IMR-90 (cell line): ENCODE results near the gene RBKS. TPM values are rescaled to one million over a fixed set of nuclear protein-coding genes. Genes with fewer than 3 reads are reported as not detected.

Experiments
- ATAC-seq: fragments of 200-7000 bp; cut with Tn5 transposase; 2 replicates; pipeline ENCODE4 v1.9.1; 2020; ENCODE audit warnings: low read depth, mild to moderate bottlenecking, moderate library complexity
- BruUV-seq: library from RNA; stranded (reverse); fragments of 400-500 nt; replicated peaks from 2 replicates; lab custom pipeline; 2021; lab: Mats Ljungman, UMichigan
- CTCF ChIA-PET: fragments of 300-600 bp; formaldehyde crosslinking; extraction: SDS; loops from one replicate; lab custom pipeline; 2021; ENCODE audit warnings: antibody characterized with exemption; lab: Yijun Ruan, JAX
- POLR2A ChIA-PET: fragments of 300-600 bp; sonication (Branson Sonifier 250); formaldehyde crosslinking; loops from one replicate; lab custom pipeline; 2022; ENCODE audit warnings: antibody characterized with exemption; ENCODE audit not compliant: unreplicated experiment; lab: Charles Lee
- DNase-seq: peaks from one replicate; pipeline ENCODE4 v3.0.0; 2013
- H2AFZ ChIP-seq: replicated peaks from 2 replicates; pipeline ENCODE3; 2013; ENCODE audit warnings: low read length, mild to moderate bottlenecking; ENCODE audit not compliant: poor library complexity
- H2AK5ac ChIP-seq: 2 replicates; pipeline ENCODE4 v1.6.1; 2013; ENCODE audit warnings: low read depth, low read length, inconsistent platforms
- H2AK9ac ChIP-seq: replicated peaks from 2 replicates; pipeline ENCODE3; 2013; ENCODE audit warnings: mild to moderate bottlenecking, low read depth, low read length, moderate library complexity; ENCODE audit not compliant: poor library complexity
- H2BK120ac ChIP-seq: 2 replicates; pipeline ENCODE4 v1.6.1; 2013; ENCODE audit warnings: low read depth, low read length, inconsistent platforms
- H2BK15ac ChIP-seq: 3 replicates; pipeline ENCODE4 v1.6.1; 2013; ENCODE audit warnings: low read depth, low read length, inconsistent platforms
- H2BK20ac ChIP-seq: 2 replicates; pipeline ENCODE4 v1.6.1; 2013; ENCODE audit warnings: low read depth, mild to moderate bottlenecking, inconsistent platforms, low read length, moderate library complexity
- H2BK5ac ChIP-seq: 2 replicates; pipeline ENCODE4 v1.6.1; 2013; ENCODE audit warnings: mild to moderate bottlenecking, low read depth, low read length, inconsistent platforms; ENCODE audit not compliant: poor library complexity, severe bottlenecking
- H3K14ac ChIP-seq: replicated peaks from 2 replicates; pipeline ENCODE4 v1.6.1; 2013; ENCODE audit warnings: low read depth, low read length, inconsistent platforms
- H3K18ac ChIP-seq: 2 replicates; pipeline ENCODE4 v1.6.1; 2013; ENCODE audit warnings: low read depth, low read length, control low read depth
- H3K23ac ChIP-seq: 2 replicates; pipeline ENCODE4 v1.6.1; 2013; ENCODE audit warnings: low read depth, low read length, inconsistent platforms
- H3K27ac ChIP-seq: 2 replicates; pipeline ENCODE4 v1.5.1; 2013; ENCODE audit warnings: mild to moderate bottlenecking, control low read depth, low read length; ENCODE audit not compliant: insufficient read depth
- H3K27me3 ChIP-seq: 2 replicates; pipeline ENCODE4 v1.6.1; 2013; ENCODE audit warnings: low read length; ENCODE audit not compliant: control insufficient read depth, insufficient read depth
- H3K36me3 ChIP-seq: 2 replicates; pipeline ENCODE4 v1.6.1; 2013; ENCODE audit warnings: low read length, mixed read lengths; ENCODE audit not compliant: control insufficient read depth, insufficient read depth
- H3K4ac ChIP-seq: 2 replicates; pipeline ENCODE4 v1.6.1; 2013; ENCODE audit warnings: low read depth, low read length, inconsistent platforms
- H3K4me1 ChIP-seq: 2 replicates; pipeline ENCODE4 v1.6.1; 2013; ENCODE audit warnings: low read length, mixed read lengths; ENCODE audit not compliant: control insufficient read depth, insufficient read depth
- H3K4me2 ChIP-seq: 2 replicates; pipeline ENCODE4 v1.6.1; 2013; ENCODE audit warnings: low read depth, mild to moderate bottlenecking, control low read depth, low read length, moderate library complexity
- H3K4me3 ChIP-seq: 2 replicates; pipeline ENCODE4 v1.5.1; 2013; ENCODE audit warnings: low read depth, mild to moderate bottlenecking, control low read depth, low read length, moderate library complexity; ENCODE audit not compliant: insufficient read depth
- H3K56ac ChIP-seq: 2 replicates; pipeline ENCODE4 v1.6.1; 2013; ENCODE audit warnings: low read length, inconsistent platforms; ENCODE audit not compliant: insufficient read depth; ENCODE audit errors: extremely low read depth
- H3K79me1 ChIP-seq, 2 experiments: 2 replicates each; pipeline ENCODE4 v1.6.1; 2013; ENCODE audit warnings: low read length in 2 of 2, inconsistent platforms in 1 of 2, low read depth in 1 of 2
- H3K9ac ChIP-seq: 2 replicates; pipeline ENCODE4 v1.6.1; 2013; ENCODE audit warnings: low read depth, low read length, control low read depth
- H3K9me1 ChIP-seq: 2 replicates; pipeline ENCODE4 v1.6.1; 2013; ENCODE audit warnings: low read length, inconsistent platforms; ENCODE audit not compliant: insufficient read depth
- H3K9me3 ChIP-seq: 2 replicates; pipeline ENCODE4 v1.6.1; 2013; ENCODE audit warnings: low read length; ENCODE audit not compliant: control insufficient read depth, insufficient read depth
- H4K20me1 ChIP-seq: 2 replicates; pipeline ENCODE4 v1.6.1; 2013; ENCODE audit warnings: low read length, inconsistent platforms; ENCODE audit not compliant: insufficient read depth
- H4K5ac ChIP-seq: 2 replicates; pipeline ENCODE4 v1.6.1; 2013; ENCODE audit warnings: mild to moderate bottlenecking, low read depth, low read length, control low read depth
- H4K8ac ChIP-seq, 2 experiments: 2 replicates each; pipeline ENCODE4 v1.6.1; 2013; ENCODE audit warnings: low read depth in 2 of 2, low read length in 2 of 2, control low read depth in 1 of 2, inconsistent platforms in 1 of 2
- H4K91ac ChIP-seq: 2 replicates; pipeline ENCODE4 v1.6.1; 2013; ENCODE audit warnings: low read depth, low read length, inconsistent platforms; ENCODE audit not compliant: insufficient read depth
- ELK1 ChIP-seq: fragments of 150-350 bp; IDR thresholded peaks from 2 replicates; pipeline ENCODE4 v1.6.1; 2016; ENCODE audit warnings: low read depth, mild to moderate bottlenecking, low read length, moderate library complexity, borderline replicate concordance
- MAZ ChIP-seq: IDR thresholded peaks from 2 replicates; pipeline ENCODE4 v1.6.1; 2012; ENCODE audit warnings: low read depth, mild to moderate bottlenecking, low read length, improper control_type of control experiment, moderate library complexity, borderline replicate concordance
- MXI1 ChIP-seq: IDR thresholded peaks from 2 replicates; pipeline ENCODE4 v1.6.1; 2012; ENCODE audit warnings: low read depth, mild to moderate bottlenecking, low read length, moderate library complexity, borderline replicate concordance
- POLR2A ChIP-seq: IDR thresholded peaks from 2 replicates; pipeline ENCODE4 v1.6.1; 2012; ENCODE audit warnings: mild to moderate bottlenecking, low read depth, low read length
- WGBS, 2 experiments: methylation state at CpG; one replicate each; pipeline versions ENCODE4 v1.1.5 to v1.1.7; 2013; ENCODE audit warnings: missing lambda C conversion rate in 2 of 2; ENCODE audit not compliant: insufficient read length in 1 of 2; ENCODE audit errors: extremely low coverage in 2 of 2; 5-methylcytosine and 5-hydroxymethylcytosine counted together
- dilution Hi-C: fragments of 300-500 bp; cut with HindIII; formaldehyde crosslinking; loops from one replicate; pipeline ENCODE4 v1.14.3; 2018; ENCODE audit warnings: low sequenced_read_pairs; ENCODE audit not compliant: unreplicated experiment
- in situ Hi-C: fragments of 300-500 bp; cut with MboI; formaldehyde crosslinking; loops from 3 replicates; pipeline ENCODE4 v1.14.3; 2019; ENCODE audit warnings: low sequenced_read_pairs, inconsistent platforms, mixed read lengths
- intact Hi-C: fragments of 100-400 bp; cut with micrococcal nuclease; formaldehyde crosslinking; loops from 2 replicates; pipeline ENCODE4 v1.10.0; 2022
- polyA plus RNA-seq, 3 experiments: library from polyadenylated mRNA; depleted of rRNA; stranded (reverse); fragments of >200 nt; gene quantifications; 2 replicates each; pipeline ENCODE4 v1.2.3, GENCODE V29; 2012; ENCODE audit warnings: low replicate concordance in 1 of 3
- total RNA-seq: library from RNA; depleted of rRNA; stranded (reverse); fragments of >200 nt; gene quantifications from 2 replicates; pipeline ENCODE4 v1.2.3, GENCODE V29; 2012

The RBKS gene
- total and polyA plus RNA-seq, 2 of the 4 experiments (the other 2 are of a cell fraction): 1.1 to 1.4 TPM

- H4K91ac ChIP-seq: peak within 1 kb of the TSS; percentile 98
- no TSS peak for BruUV-seq
- 0% methylated on average over 18 of the region's 48 CpGs; no CpG with 5 or more reads in 1 of the 2 experiments for WGBS, 2 experiments
- peak within 1 kb of the TSS; percentile 93 for H2BK120ac ChIP-seq
- H3K23ac ChIP-seq: peak within 1 kb of the TSS; percentile 98
- H2BK20ac ChIP-seq: peak within 1 kb of the TSS; percentile 33; the same call in 1 of the 2 replicates
- ATAC-seq: peak; percentile 97
- peak within 1 kb of the TSS; percentile 90 for H4K5ac ChIP-seq
- peak within 1 kb of the TSS; percentile 78 to 99 for H4K8ac ChIP-seq
- in situ Hi-C loops (no loop called here), intact Hi-C loops (loop anchor here (1.0 to 10.0 kb wide), 3 partner anchors 27 to 624 kb away; no protein-coding TSS in a partner anchor), dilution Hi-C loops (no loop called here)
- peak within 1 kb of the TSS; percentile 73 for H3K4me3 ChIP-seq
- H3K27me3 ChIP-seq: no peaks in the 10 kb centered on the region
- TF ChIP-seq ELK1: no peak
- TF ChIP-seq POLR2A: peak; percentile 70
- TF ChIP-seq MAZ: peak; percentile 68; the same call in 1 of the 2 replicates
- no peak; the same call in 1 of the 2 replicates for TF ChIP-seq MXI1
- H3K79me1 ChIP-seq: peaks cover 4 to 46% of the 10 kb centered on the region in 2 experiments
- DNase-seq: peak; percentile 85
- CTCF ChIA-PET: no interaction called here
- peak within 1 kb of the TSS; percentile 96 for H2AK9ac ChIP-seq
- peak within 1 kb of the TSS; percentile 85 for H3K9ac ChIP-seq
- H2AK5ac ChIP-seq: peak within 1 kb of the TSS; percentile 83
- peaks cover 2% of the 10 kb centered on the region; the same call in 1 of the 2 replicates for H3K9me1 ChIP-seq
- peaks cover 5% of the 10 kb centered on the region for H3K36me3 ChIP-seq
- peak within 1 kb of the TSS; percentile 90 for H3K4me2 ChIP-seq
- H2BK15ac ChIP-seq: peak within 1 kb of the TSS; percentile 21; the same call in 2 of the 3 replicates
- H3K9me3 ChIP-seq: no peaks in the 10 kb centered on the region
- H3K27ac ChIP-seq: peak within 1 kb of the TSS; percentile 88
- H2AFZ ChIP-seq: peak within 1 kb of the TSS; percentile 99
- H3K18ac ChIP-seq: peak within 1 kb of the TSS; percentile 80
- peak within 1 kb of the TSS; percentile 98 for H3K14ac ChIP-seq
- POLR2A ChIA-PET: interaction anchor here (1.2 kb wide), 1 partner anchor 19 kb away, joined by 4 read pairs; no protein-coding TSS in a partner anchor
- H4K20me1 ChIP-seq: no peaks in the 10 kb centered on the region
- H3K4ac ChIP-seq: peak within 1 kb of the TSS; percentile 99
- H3K56ac ChIP-seq: peak within 1 kb of the TSS; percentile 91
- peaks cover 12% of the 10 kb centered on the region for H3K4me1 ChIP-seq
- peak within 1 kb of the TSS; percentile 97 for H2BK5ac ChIP-seq
These were observed 118.4 kb downstream of the RBKS start, which contains the start of gene MRPL33 for GRCh38 chr2:27771548-27772335. Gene MRPL33 (plus strand): TSS chr2:27771719. CDS start chr2:27771778, 59 bp downstream.
